ENCODE data around the gene ACOT7.
"Not testable (repeated sequence)": the region's sequence is repeated elsewhere in the genome, so short reads cannot be mapped to it uniquely, and the experiment has no call there.

The ACOT7 gene

GRCh38 chr1:6399294-6399693, 5.7 kb upstream of the ACOT7 start:
- DNase-seq (ENCODE audit: low spot score), result no peak
- no peak for FAIRE-seq

- DNase-seq (ENCODE audit: low spot score) (no peak), FAIRE-seq (no peak)
Observed at GRCh38 chr1:6397844-6398441, 4.4 kb upstream of the ACOT7 start.

GRCh38 chr1:6396998-6397397, 3.4 kb upstream of the ACOT7 start:
- FAIRE-seq, result no peak
- no peak for DNase-seq (ENCODE audit: low spot score)

GRCh38 chr1:6395781-6396244, 2.2 kb upstream of the ACOT7 start:
- FAIRE-seq; DNase-seq (ENCODE audit: low spot score): not testable (repeated sequence)

GRCh38 chr1:6395130-6395529, 1.6 kb upstream of the ACOT7 start:
- DNase-seq (ENCODE audit: low spot score); FAIRE-seq: not testable (repeated sequence)

- DNase-seq (ENCODE audit: low spot score) (no peak), FAIRE-seq (no peak)
Observed at GRCh38 chr1:6392809-6393399, 663 bp downstream of the ACOT7 start.

- DNase-seq (ENCODE audit: low spot score) (no peak), FAIRE-seq (no peak)
Observed at GRCh38 chr1:6391951-6392808, 1.4 kb downstream of the ACOT7 start.

GRCh38 chr1:6389971-6390370, 3.6 kb downstream of the ACOT7 start:
- no peak for FAIRE-seq

GRCh38 chr1:6386371-6386949, 7.1 kb downstream of the ACOT7 start:
- DNase-seq (ENCODE audit: low spot score), result no peak
- FAIRE-seq, result no peak

More at GRCh38 chr1:6389971-6390370, 3.6 kb downstream of the ACOT7 start:
- DNase-seq (ENCODE audit: low spot score), result no peak

GRCh38 chr1:6385488-6386191, 7.9 kb downstream of the ACOT7 start:
- DNase-seq (ENCODE audit: low spot score) (peak; percentile 48), FAIRE-seq (no peak)

- DNase-seq (ENCODE audit: low spot score) (no peak), FAIRE-seq (no peak)
Observed at GRCh38 chr1:6384962-6385361, 8.6 kb downstream of the ACOT7 start.

- DNase-seq (ENCODE audit: low spot score) (no peak), FAIRE-seq (no peak)
Observed at GRCh38 chr1:6384135-6384534, 9.4 kb downstream of the ACOT7 start.

GRCh38 chr1:6380037-6380436, 13.5 kb downstream of the ACOT7 start:
- no peak for DNase-seq (ENCODE audit: low spot score)
- FAIRE-seq, result no peak

GRCh38 chr1:6378096-6378746, 15.3 kb downstream of the ACOT7 start:
- FAIRE-seq (no peak), DNase-seq (ENCODE audit: low spot score) (no peak)

- no peak for DNase-seq (ENCODE audit: low spot score)
- FAIRE-seq, result no peak
Observed at GRCh38 chr1:6373961-6374720, 19.4 kb downstream of the ACOT7 start.

GRCh38 chr1:6372236-6372635, 21.3 kb downstream of the ACOT7 start:
- not testable (repeated sequence) for FAIRE-seq; DNase-seq (ENCODE audit: low spot score)

- FAIRE-seq (no peak), DNase-seq (ENCODE audit: low spot score) (no peak)
Observed at GRCh38 chr1:6370006-6370405, 23.6 kb downstream of the ACOT7 start.

GRCh38 chr1:6367381-6368012, 26.1 kb downstream of the ACOT7 start:
- DNase-seq (ENCODE audit: low spot score), result no peak
- FAIRE-seq, result no peak

GRCh38 chr1:6365047-6365446, 28.5 kb downstream of the ACOT7 start:
- DNase-seq (ENCODE audit: low spot score), result no peak

More at GRCh38 chr1:6365047-6365446, 28.5 kb downstream of the ACOT7 start:
- FAIRE-seq, result no peak

Measured in urothelium cell line (cell line).